K562 (cell line): ENCODE data around the gene DUSP16. TPM values are rescaled to one million over a fixed set of nuclear protein-coding genes. Genes with fewer than 3 reads are reported as not detected.

Experiments used
- ATAC-seq: fragments of 200-7000 bp; cut with Tn5 transposase; 3 replicates; pipeline ENCODE4 v1.9.1; 2020; ENCODE audit warnings: moderate library complexity
- BruUV-seq: library from RNA; stranded (reverse); fragments of 400-500 nt; replicated peaks from 2 replicates; lab custom pipeline; 2021; lab: Mats Ljungman, UMichigan
- CTCF ChIA-PET: fragments of 300-600 bp; formaldehyde crosslinking; extraction: SDS; loops from one replicate; lab custom pipeline; 2021; ENCODE audit warnings: low intra/inter-chr PET ratio; lab: Yijun Ruan, JAX
- POLR2A ChIA-PET: fragments of 300-600, 350-650 bp; sonication (Branson Sonifier 250); formaldehyde crosslinking; extraction: SDS; loops from one replicate; lab custom pipeline; 2021; ENCODE audit warnings: antibody characterized with exemption, inconsistent platforms; lab: Yijun Ruan, JAX
- DNase-seq, 4 experiments: peaks; one replicate each; pipeline versions ENCODE4 v3.0.0 to v3.0.0-alpha.2; 2011 to 2018; ENCODE audit warnings: low spot score in 3 of 4, mixed read lengths in 3 of 4; ENCODE audit errors: extremely low read depth in 1 of 4
- FAIRE-seq: peaks from 2 replicates; lab custom pipeline; 2011; peaks lifted over from hg19 to GRCh38; lab: Jason Lieb, UNC
- H2AFZ ChIP-seq: 2 replicates; pipeline ENCODE4 v1.6.0; 2011; ENCODE audit warnings: low read depth, low read length, control low read depth, inconsistent platforms
- H3K27ac ChIP-seq: fragments of 200-600 bp; 3 replicates; pipeline ENCODE4 v1.8.0; 2011; ENCODE audit warnings: low read depth, mild to moderate bottlenecking, control low read depth, inconsistent platforms, low read length, moderate library complexity, mixed read lengths; ENCODE audit errors: extremely low read depth
- H3K27me3 ChIP-seq, 2 experiments: fragments of 300-600 bp in 1 of 2; 2 replicates in 1 of 2; 3 replicates in 1 of 2; pipeline versions ENCODE4 v1.6.0 to v1.8.0; 2011; ENCODE audit warnings: inconsistent platforms in 2 of 2, low read length in 2 of 2, mild to moderate bottlenecking in 1 of 2, mixed read lengths in 1 of 2, moderate library complexity in 1 of 2; ENCODE audit not compliant: control insufficient read depth in 2 of 2, insufficient read depth in 2 of 2
- H3K36me3 ChIP-seq: fragments of 300-600 bp; 3 replicates; pipeline ENCODE4 v1.8.0; 2011; ENCODE audit warnings: mild to moderate bottlenecking, low read length, inconsistent platforms; ENCODE audit not compliant: control insufficient read depth, insufficient read depth
- H3K4me1 ChIP-seq, 2 experiments: fragments of 200-600 bp in 1 of 2; replicated peaks in 1 of 2; 2 replicates in 1 of 2; 3 replicates in 1 of 2; pipeline versions ENCODE4 v1.5.1 to v1.8.0; 2011; ENCODE audit warnings: inconsistent platforms in 2 of 2, low read length in 2 of 2, mild to moderate bottlenecking in 1 of 2, mixed read lengths in 1 of 2, moderate library complexity in 1 of 2; ENCODE audit not compliant: control insufficient read depth in 2 of 2, insufficient read depth in 2 of 2
- H3K4me2 ChIP-seq: 2 replicates; pipeline ENCODE4 v1.6.1; 2011; ENCODE audit warnings: low read length, control low read depth, inconsistent platforms, mixed read lengths; ENCODE audit not compliant: insufficient read depth
- H3K4me3 ChIP-seq: fragments of 200-600 bp; sonication (generic), shearing (Covaris generic); 2 replicates; pipeline ENCODE4 v1.5.1; 2016; ENCODE audit warnings: control low read depth, inconsistent platforms
- H3K79me2 ChIP-seq: fragments of 200-600 bp; 3 replicates; pipeline ENCODE4 v1.8.0; 2011; ENCODE audit warnings: low read length, inconsistent platforms; ENCODE audit not compliant: control insufficient read depth, insufficient read depth
- H3K9ac ChIP-seq, 2 experiments: 2 replicates each; pipeline versions ENCODE4 v1.6.0 to v1.6.1; 2011; ENCODE audit warnings: low read depth in 2 of 2, low read length in 2 of 2, control low read depth in 1 of 2, inconsistent platforms in 1 of 2, mild to moderate bottlenecking in 1 of 2, mixed read lengths in 1 of 2; ENCODE audit not compliant: insufficient read depth in 1 of 2
- H3K9me1 ChIP-seq: one replicate; pipeline ENCODE4 v1.6.0; 2011; ENCODE audit warnings: inconsistent platforms, mild to moderate bottlenecking, low read length, moderate library complexity; ENCODE audit not compliant: control insufficient read depth, insufficient read depth
- H3K9me3 ChIP-seq: replicated peaks from 2 replicates; pipeline ENCODE4 v1.5.1; 2011; ENCODE audit warnings: low read depth, low read length, inconsistent platforms; ENCODE audit not compliant: control insufficient read depth, insufficient read depth
- H4K20me1 ChIP-seq: replicated peaks from 2 replicates; pipeline ENCODE4 v1.6.1; 2011; ENCODE audit warnings: low read length, inconsistent platforms, mixed read lengths; ENCODE audit not compliant: control insufficient read depth, insufficient read depth
- RFX1 ChIP-seq: fragments of 450-650 bp; IDR thresholded peaks from 2 replicates; pipeline ENCODE4 v1.6.1; 2016; ENCODE audit warnings: mild to moderate bottlenecking, moderate library complexity
- SREBF2 ChIP-seq: sonication (generic); formaldehyde crosslinking; IDR thresholded peaks from 2 replicates; pipeline ENCODE4 v1.4.0; 2020; ENCODE audit warnings: mild to moderate bottlenecking, missing genetic modification reagents
- SRSF3 ChIP-seq: fragments of 200-400 bp; formaldehyde crosslinking; IDR thresholded peaks from 2 replicates; pipeline ENCODE4 v1.6.1; 2016; ENCODE audit warnings: mild to moderate bottlenecking, low read length, moderate library complexity; ENCODE audit not compliant: insufficient read depth
- ZFP30 ChIP-seq: fragments of 250-450 bp; sonication (Bioruptor Pico); IDR thresholded peaks from 2 replicates; pipeline ENCODE4 v1.8.0; 2022; ENCODE audit warnings: moderate library complexity, mild to moderate bottlenecking, inconsistent platforms, borderline replicate concordance
- ZNF239 ChIP-seq: fragments of 250-450 bp; sonication (Bioruptor Pico); IDR thresholded peaks from 2 replicates; pipeline ENCODE4 v1.4.0; 2020; ENCODE audit warnings: mild to moderate bottlenecking
- ZNF263 ChIP-seq: sonication (generic); formaldehyde crosslinking; IDR thresholded peaks from 2 replicates; pipeline ENCODE4 v1.8.0; 2022; ENCODE audit warnings: mild to moderate bottlenecking, missing genetic modification reagents, borderline replicate concordance
- ZNF584 ChIP-seq: fragments of 200-800 bp; sonication (Bioruptor generic); IDR thresholded peaks from 2 replicates; pipeline ENCODE4 v1.6.1; 2016; ENCODE audit warnings: low read depth, mild to moderate bottlenecking, missing genetic modification characterization, missing compliant biosample characterization
- WGBS: fragments of 100-300 bp; shearing (Covaris generic); methylation state at CpG from one replicate; pipeline ENCODE4 v1.1.6; 2016; ENCODE audit warnings: low coverage, mixed read lengths; ENCODE audit not compliant: insufficient coverage; ENCODE audit errors: missing lambda C conversion rate; 5-methylcytosine and 5-hydroxymethylcytosine counted together
- in situ Hi-C: fragments of 300-500 bp; cut with MboI; formaldehyde crosslinking; loops from 4 replicates; pipeline ENCODE4 v1.15.0; 2018; ENCODE audit warnings: inconsistent platforms, mixed read lengths
- intact Hi-C: fragments of 100-400 bp; cut with micrococcal nuclease; formaldehyde crosslinking; loops from 2 replicates; pipeline ENCODE4 v1.14.2; 2022
- polyA plus RNA-seq, 8 experiments: library from polyadenylated mRNA; depleted of rRNA in 4 of 8; stranded (reverse) in 5 of 8; unstranded in 3 of 8; fragments of >200 nt; fragmentation: Nextera tagmentation in 2 of 8; fragmentation: Illumina TruSeq in 1 of 8; extraction: Ambion mirVana in 2 of 8; extraction: Trizol in 1 of 8; gene quantifications; 2 replicates each; pipeline versions ENCODE4 v1.2.1 to v1.2.3, GENCODE V29; 2011 to 2014; ENCODE audit warnings: inconsistent platforms in 1 of 8, missing spikeins in 1 of 8
- total RNA-seq, 7 experiments: library from RNA; depleted of rRNA in 6 of 7; stranded (reverse); fragments of >200 nt in 6 of 7; fragmentation: Illumina TruSeq in 2 of 7; extraction: Trizol in 2 of 7; gene quantifications; 2 replicates each; pipeline versions ENCODE4 v1.2.1 to v1.2.3, GENCODE V29; 2011 to 2021; ENCODE audit warnings: low replicate concordance in 1 of 7
- TF ChIP-seq, protein P1 (sequence below): fragments of 200-600 bp; sonication (generic); IDR thresholded peaks from one replicate; pipeline ENCODE4 v1.6.1; 2012; ENCODE audit warnings: mild to moderate bottlenecking, low read depth, low read length, inconsistent platforms

Gene DUSP16
- total and polyA plus RNA-seq, 9 of the 15 experiments (the other 6 are each of a cell fraction or from before 2014, with no cell fraction given) = 0.70 to 12.3 (median 5.7) TPM

GRCh38 chr12:12546314-12546772 is 16.3 kb downstream of the DUSP16 start:
- DNase-seq = no peak
- Histone ChIP-seq H3K9ac (no peak overlapping the region), H3K9me3 (no peaks in the 10 kb centered on the region), H3K4me1 (no peaks in the 10 kb centered on the region), H4K20me1 (no peaks in the 10 kb centered on the region), H3K4me2 (no peak overlapping the region), H3K27me3 (no peaks in the 10 kb centered on the region), H3K79me2 (no peaks in the 10 kb centered on the region; the same call in 2 of the 3 replicates), H3K36me3 (no peaks in the 10 kb centered on the region), H2AFZ (no peak overlapping the region), H3K4me3 (no peak overlapping the region), H3K9me1 (no peaks in the 10 kb centered on the region), H3K27ac (no peak overlapping the region)
- ATAC-seq = no peak
- no TSS peak for BruUV-seq
- no peak for FAIRE-seq
- WGBS = 100% methylated on average over 1 of the region's 1 CpG
- intact Hi-C loops = no loop called here
- ChIA-PET POLR2A (interaction anchor here (0.6 kb wide), 1 partner anchor 13 kb away, joined by 4 read pairs; no protein-coding TSS in a partner anchor), CTCF (no interaction called here)
- in situ Hi-C loops = no loop called here
- TF ChIP-seq ZFP30 (CRISPR knock-in tag) (no peak), SREBF2 (no peak), ZNF263 (CRISPR knock-in tag) (no peak), RFX1 (no peak), SRSF3 (no peak), ZNF239 (no peak), ZNF584 (no peak)
- TF ChIP-seq, protein P1, sequence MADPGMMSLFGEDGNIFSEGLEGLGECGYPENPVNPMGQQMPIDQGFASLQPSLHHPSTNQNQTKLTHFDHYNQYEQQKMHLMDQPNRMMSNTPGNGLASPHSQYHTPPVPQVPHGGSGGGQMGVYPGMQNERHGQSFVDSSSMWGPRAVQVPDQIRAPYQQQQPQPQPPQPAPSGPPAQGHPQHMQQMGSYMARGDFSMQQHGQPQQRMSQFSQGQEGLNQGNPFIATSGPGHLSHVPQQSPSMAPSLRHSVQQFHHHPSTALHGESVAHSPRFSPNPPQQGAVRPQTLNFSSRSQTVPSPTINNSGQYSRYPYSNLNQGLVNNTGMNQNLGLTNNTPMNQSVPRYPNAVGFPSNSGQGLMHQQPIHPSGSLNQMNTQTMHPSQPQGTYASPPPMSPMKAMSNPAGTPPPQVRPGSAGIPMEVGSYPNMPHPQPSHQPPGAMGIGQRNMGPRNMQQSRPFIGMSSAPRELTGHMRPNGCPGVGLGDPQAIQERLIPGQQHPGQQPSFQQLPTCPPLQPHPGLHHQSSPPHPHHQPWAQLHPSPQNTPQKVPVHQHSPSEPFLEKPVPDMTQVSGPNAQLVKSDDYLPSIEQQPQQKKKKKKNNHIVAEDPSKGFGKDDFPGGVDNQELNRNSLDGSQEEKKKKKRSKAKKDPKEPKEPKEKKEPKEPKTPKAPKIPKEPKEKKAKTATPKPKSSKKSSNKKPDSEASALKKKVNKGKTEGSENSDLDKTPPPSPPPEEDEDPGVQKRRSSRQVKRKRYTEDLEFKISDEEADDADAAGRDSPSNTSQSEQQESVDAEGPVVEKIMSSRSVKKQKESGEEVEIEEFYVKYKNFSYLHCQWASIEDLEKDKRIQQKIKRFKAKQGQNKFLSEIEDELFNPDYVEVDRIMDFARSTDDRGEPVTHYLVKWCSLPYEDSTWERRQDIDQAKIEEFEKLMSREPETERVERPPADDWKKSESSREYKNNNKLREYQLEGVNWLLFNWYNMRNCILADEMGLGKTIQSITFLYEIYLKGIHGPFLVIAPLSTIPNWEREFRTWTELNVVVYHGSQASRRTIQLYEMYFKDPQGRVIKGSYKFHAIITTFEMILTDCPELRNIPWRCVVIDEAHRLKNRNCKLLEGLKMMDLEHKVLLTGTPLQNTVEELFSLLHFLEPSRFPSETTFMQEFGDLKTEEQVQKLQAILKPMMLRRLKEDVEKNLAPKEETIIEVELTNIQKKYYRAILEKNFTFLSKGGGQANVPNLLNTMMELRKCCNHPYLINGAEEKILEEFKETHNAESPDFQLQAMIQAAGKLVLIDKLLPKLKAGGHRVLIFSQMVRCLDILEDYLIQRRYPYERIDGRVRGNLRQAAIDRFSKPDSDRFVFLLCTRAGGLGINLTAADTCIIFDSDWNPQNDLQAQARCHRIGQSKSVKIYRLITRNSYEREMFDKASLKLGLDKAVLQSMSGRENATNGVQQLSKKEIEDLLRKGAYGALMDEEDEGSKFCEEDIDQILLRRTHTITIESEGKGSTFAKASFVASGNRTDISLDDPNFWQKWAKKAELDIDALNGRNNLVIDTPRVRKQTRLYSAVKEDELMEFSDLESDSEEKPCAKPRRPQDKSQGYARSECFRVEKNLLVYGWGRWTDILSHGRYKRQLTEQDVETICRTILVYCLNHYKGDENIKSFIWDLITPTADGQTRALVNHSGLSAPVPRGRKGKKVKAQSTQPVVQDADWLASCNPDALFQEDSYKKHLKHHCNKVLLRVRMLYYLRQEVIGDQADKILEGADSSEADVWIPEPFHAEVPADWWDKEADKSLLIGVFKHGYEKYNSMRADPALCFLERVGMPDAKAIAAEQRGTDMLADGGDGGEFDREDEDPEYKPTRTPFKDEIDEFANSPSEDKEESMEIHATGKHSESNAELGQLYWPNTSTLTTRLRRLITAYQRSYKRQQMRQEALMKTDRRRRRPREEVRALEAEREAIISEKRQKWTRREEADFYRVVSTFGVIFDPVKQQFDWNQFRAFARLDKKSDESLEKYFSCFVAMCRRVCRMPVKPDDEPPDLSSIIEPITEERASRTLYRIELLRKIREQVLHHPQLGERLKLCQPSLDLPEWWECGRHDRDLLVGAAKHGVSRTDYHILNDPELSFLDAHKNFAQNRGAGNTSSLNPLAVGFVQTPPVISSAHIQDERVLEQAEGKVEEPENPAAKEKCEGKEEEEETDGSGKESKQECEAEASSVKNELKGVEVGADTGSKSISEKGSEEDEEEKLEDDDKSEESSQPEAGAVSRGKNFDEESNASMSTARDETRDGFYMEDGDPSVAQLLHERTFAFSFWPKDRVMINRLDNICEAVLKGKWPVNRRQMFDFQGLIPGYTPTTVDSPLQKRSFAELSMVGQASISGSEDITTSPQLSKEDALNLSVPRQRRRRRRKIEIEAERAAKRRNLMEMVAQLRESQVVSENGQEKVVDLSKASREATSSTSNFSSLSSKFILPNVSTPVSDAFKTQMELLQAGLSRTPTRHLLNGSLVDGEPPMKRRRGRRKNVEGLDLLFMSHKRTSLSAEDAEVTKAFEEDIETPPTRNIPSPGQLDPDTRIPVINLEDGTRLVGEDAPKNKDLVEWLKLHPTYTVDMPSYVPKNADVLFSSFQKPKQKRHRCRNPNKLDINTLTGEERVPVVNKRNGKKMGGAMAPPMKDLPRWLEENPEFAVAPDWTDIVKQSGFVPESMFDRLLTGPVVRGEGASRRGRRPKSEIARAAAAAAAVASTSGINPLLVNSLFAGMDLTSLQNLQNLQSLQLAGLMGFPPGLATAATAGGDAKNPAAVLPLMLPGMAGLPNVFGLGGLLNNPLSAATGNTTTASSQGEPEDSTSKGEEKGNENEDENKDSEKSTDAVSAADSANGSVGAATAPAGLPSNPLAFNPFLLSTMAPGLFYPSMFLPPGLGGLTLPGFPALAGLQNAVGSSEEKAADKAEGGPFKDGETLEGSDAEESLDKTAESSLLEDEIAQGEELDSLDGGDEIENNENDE = no peak
